ENCODE results near the gene SARS2.

SARS2 gene

GRCh38 chr19:38932425-38933179 is 2.0 kb upstream of the SARS2 start:
- Histone ChIP-seq H3K4me3 (no peak overlapping the region; the same call in 1 of the 2 replicates), H3K9ac (no peak overlapping the region), H3K27me3 (no peaks in the 10 kb centered on the region), H3K4me2 (peak overlapping the region; percentile 97), H3K36me3 (peaks cover 44% of the 10 kb centered on the region), H3K4me1 (peaks cover 30% of the 10 kb centered on the region), H3K27ac (no peak overlapping the region), H3K9me3 (peaks cover 39% of the 10 kb centered on the region), H4K20me1 (peaks cover 15% of the 10 kb centered on the region; the same call in 1 of the 2 replicates)
- no peak for TF ChIP-seq Cebpa-rat (IDR thresholded peaks at IDR 0.05)

- TF ChIP-seq Cebpa-rat (IDR thresholded peaks at IDR 0.05), result no peak
- Histone ChIP-seq H3K27ac (peak overlapping the region; percentile 89), H3K9ac (peak overlapping the region; percentile 92), H3K27me3 (no peaks in the 10 kb centered on the region), H3K4me2 (peak overlapping the region; percentile 97), H3K36me3 (peaks cover 48% of the 10 kb centered on the region), H4K20me1 (peaks cover 15% of the 10 kb centered on the region; the same call in 1 of the 2 replicates), H3K4me1 (peaks cover 30% of the 10 kb centered on the region), H3K9me3 (peaks cover 39% of the 10 kb centered on the region), H3K4me3 (peak overlapping the region; percentile 90)
Observed at GRCh38 chr19:38931521-38931793, 894 bp upstream of the SARS2 start.

- peaks cover 30% of the 10 kb centered on the region for H3K4me1 ChIP-seq
- H3K27me3 ChIP-seq, result no peaks in the 10 kb centered on the region
- peak within 1 kb of the TSS; percentile 89 for H3K27ac ChIP-seq
- peaks cover 15% of the 10 kb centered on the region; the same call in 1 of the 2 replicates for H4K20me1 ChIP-seq
- H3K4me3 ChIP-seq, result peak within 1 kb of the TSS; percentile 90
- H3K4me2 ChIP-seq, result peak within 1 kb of the TSS; percentile 97
- H3K9me3 ChIP-seq, result peaks cover 38% of the 10 kb centered on the region
- no peak for TF ChIP-seq Cebpa-rat (IDR thresholded peaks at IDR 0.05)
- H3K36me3 ChIP-seq, result peaks cover 51% of the 10 kb centered on the region
- peak within 1 kb of the TSS; percentile 92 for H3K9ac ChIP-seq
Observed at GRCh38 chr19:38930776-38931520, 385 bp upstream of the SARS2 start, which contains the start of gene MRPS12. MRPS12 (plus strand) TSS chr19:38930944; CDS start chr19:38931295, 351 bp downstream.

- H3K9me3 ChIP-seq, result peaks cover 13% of the 10 kb centered on the region
- TF ChIP-seq Cebpa-rat (IDR thresholded peaks at IDR 0.05), result no peak
- peaks cover 30% of the 10 kb centered on the region for H3K4me1 ChIP-seq
- H3K4me2 ChIP-seq, result 0 out of 2 replicates have a peak overlapping the region, but pooled peaks have one; percentile 89
- peaks cover 51% of the 10 kb centered on the region for H3K36me3 ChIP-seq
- H4K20me1 ChIP-seq, result peaks cover 15% of the 10 kb centered on the region; the same call in 1 of the 2 replicates
- H3K4me3 ChIP-seq, result no peak overlapping the region
- no peak overlapping the region for H3K9ac ChIP-seq
- no peaks in the 10 kb centered on the region for H3K27me3 ChIP-seq
- no peak overlapping the region for H3K27ac ChIP-seq
Observed at GRCh38 chr19:38928391-38929001, 2.1 kb downstream of the SARS2 start.

- Histone ChIP-seq H3K27ac (no peak overlapping the region), H3K9ac (no peak overlapping the region), H3K4me1 (peaks cover 7% of the 10 kb centered on the region), H3K9me3 (no peaks in the 10 kb centered on the region), H3K27me3 (no peaks in the 10 kb centered on the region), H3K4me3 (no peak overlapping the region), H3K4me2 (no peak overlapping the region), H4K20me1 (no peaks in the 10 kb centered on the region), H3K36me3 (peaks cover 58% of the 10 kb centered on the region)
- TF ChIP-seq Cebpa-rat (IDR thresholded peaks at IDR 0.05), result no peak
Observed at GRCh38 chr19:38924388-38924787, 6.2 kb downstream of the SARS2 start.

GRCh38 chr19:38922482-38922881 is 8.1 kb downstream of the SARS2 start:
- Histone ChIP-seq H3K27ac (no peak overlapping the region), H3K9ac (no peak overlapping the region), H4K20me1 (no peaks in the 10 kb centered on the region), H3K4me1 (no peaks in the 10 kb centered on the region), H3K36me3 (peaks cover 59% of the 10 kb centered on the region), H3K27me3 (no peaks in the 10 kb centered on the region), H3K4me2 (no peak overlapping the region), H3K9me3 (no peaks in the 10 kb centered on the region), H3K4me3 (no peak overlapping the region)
- no peak for TF ChIP-seq Cebpa-rat (IDR thresholded peaks at IDR 0.05)

- Histone ChIP-seq H3K27ac (no peak overlapping the region), H3K9ac (no peak overlapping the region), H3K4me1 (no peaks in the 10 kb centered on the region), H3K9me3 (no peaks in the 10 kb centered on the region), H3K4me2 (no peak overlapping the region), H3K4me3 (no peak overlapping the region), H3K36me3 (peaks cover 56% of the 10 kb centered on the region), H4K20me1 (no peaks in the 10 kb centered on the region), H3K27me3 (no peaks in the 10 kb centered on the region)
- TF ChIP-seq Cebpa-rat (IDR thresholded peaks at IDR 0.05), result no peak
Observed at GRCh38 chr19:38921420-38922274, 8.9 kb downstream of the SARS2 start.

GRCh38 chr19:38920602-38921419 is 9.8 kb downstream of the SARS2 start:
- Histone ChIP-seq H3K27me3 (no peaks in the 10 kb centered on the region), H3K4me3 (no peak overlapping the region), H3K4me1 (no peaks in the 10 kb centered on the region), H3K9me3 (no peaks in the 10 kb centered on the region), H3K4me2 (no peak overlapping the region), H4K20me1 (no peaks in the 10 kb centered on the region), H3K9ac (peak overlapping the region; percentile 53; the same call in 1 of the 2 replicates), H3K36me3 (peaks cover 53% of the 10 kb centered on the region), H3K27ac (peak overlapping the region; percentile 38; the same call in 1 of the 2 replicates)
- TF ChIP-seq Cebpa-rat (IDR thresholded peaks at IDR 0.05), result no peak

Measured in BLaER1 (cell line).